NCI-H128 (cell line): Measurements from ENCODE around the gene SLC13A2.

Source experiments
- DNase-seq: peaks from one replicate; lab custom pipeline; 2025; ENCODE audit not compliant: unreplicated experiment; lab: John Stamatoyannopoulos, UW

SLC13A2 gene

GRCh38 chr17:28491860-28492259 is 18.4 kb downstream of the SLC13A2 start:
- no peak for DNase-seq

- DNase-seq, result no peak
These were observed 19.2 kb downstream of the SLC13A2 start for GRCh38 chr17:28492352-28493310.

GRCh38 chr17:28493460-28493859 is 20.0 kb downstream of the SLC13A2 start:
- no peak for DNase-seq

GRCh38 chr17:28494445-28495188 is 21.2 kb downstream of the SLC13A2 start:
- DNase-seq, result peak; percentile 38

- DNase-seq, result no peak
These were observed 22.2 kb downstream of the SLC13A2 start for GRCh38 chr17:28495635-28496034.

GRCh38 chr17:28497931-28498330 is 24.5 kb downstream of the SLC13A2 start:
- DNase-seq, result no peak

- no peak for DNase-seq
These were observed 25.4 kb downstream of the SLC13A2 start for GRCh38 chr17:28498652-28499363.

- DNase-seq, result no peak
These were observed 25.9 kb downstream of the SLC13A2 start for GRCh38 chr17:28499364-28499664.

- no peak for DNase-seq
These were observed 26.4 kb downstream of the SLC13A2 start for GRCh38 chr17:28499684-28500357.

GRCh38 chr17:28500712-28501379 is 27.4 kb downstream of the SLC13A2 start:
- no peak for DNase-seq

GRCh38 chr17:28501421-28502284 is 28.2 kb downstream of the SLC13A2 start:
- no peak for DNase-seq

GRCh38 chr17:28503420-28503819 is 30.0 kb downstream of the SLC13A2 start:
- no peak for DNase-seq

- DNase-seq, result no peak
These were observed 32.7 kb downstream of the SLC13A2 start, which contains the start of gene FOXN1 for GRCh38 chr17:28505986-28506665. Gene FOXN1 (plus strand): TSS chr17:28506348. CDS start chr17:28523970, 17,622 bp downstream.

GRCh38 chr17:28506763-28507487 is 33.5 kb downstream of the SLC13A2 start:
- no peak for DNase-seq

- DNase-seq, result no peak
These were observed 34.2 kb downstream of the SLC13A2 start for GRCh38 chr17:28507567-28508203.

GRCh38 chr17:28508211-28508724 is 34.8 kb downstream of the SLC13A2 start:
- no peak for DNase-seq

GRCh38 chr17:28509789-28510188 is 36.3 kb downstream of the SLC13A2 start:
- no peak for DNase-seq
